ENCODE data around the gene CELSR1. TPM values are rescaled to one million over a fixed set of nuclear protein-coding genes. Genes with fewer than 3 reads are reported as not detected.

Gene CELSR1
- polyA plus RNA-seq, 1 experiment = 1.0 TPM

DNA sequence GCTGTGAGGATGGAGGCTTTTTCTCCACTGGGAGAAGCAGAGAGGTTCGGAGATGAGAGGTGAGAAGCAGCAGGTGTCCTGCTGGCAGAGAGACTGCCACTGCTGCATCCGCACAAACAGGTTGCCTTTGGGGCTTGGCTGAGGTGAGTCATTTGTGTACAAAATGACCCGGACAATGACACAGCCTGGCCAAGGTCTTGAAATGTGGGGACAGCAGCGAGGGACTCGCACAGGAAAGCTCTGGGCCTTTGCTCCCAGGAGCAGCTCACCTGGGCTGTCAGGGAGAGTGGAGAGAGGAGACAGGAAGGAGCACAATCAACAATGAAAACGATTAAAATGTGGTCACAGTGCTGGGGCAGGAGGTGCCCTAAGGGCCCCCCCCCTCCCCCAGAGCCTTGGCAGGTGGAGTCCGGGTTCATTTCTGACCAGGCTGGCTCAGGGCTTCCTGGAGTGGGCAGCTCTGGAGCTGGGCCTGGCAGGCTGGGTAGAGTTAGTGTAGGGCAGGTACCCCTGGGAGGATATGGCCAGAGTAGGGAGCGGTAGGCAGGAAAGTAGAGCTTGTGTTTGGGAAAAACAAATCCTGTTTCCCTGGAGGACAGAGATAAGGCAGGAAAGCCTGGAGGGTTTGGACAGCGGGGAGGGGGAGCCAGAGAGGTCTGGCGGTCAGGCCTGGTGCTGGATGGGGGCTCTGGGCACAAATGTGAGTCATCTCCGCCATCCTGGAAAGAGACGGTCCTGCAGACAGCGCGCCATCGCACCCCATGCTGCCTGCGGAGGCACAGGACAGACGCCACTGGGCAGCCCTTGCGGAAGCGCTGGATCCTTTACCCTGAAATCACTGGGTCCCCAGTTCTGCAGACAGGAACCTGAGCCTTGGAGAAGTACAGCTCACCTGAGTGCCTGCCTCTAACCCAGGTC is 37.8 kb upstream of the CELSR1 start:
- DNase-seq (ENCODE audit: low read depth) = no peak
- H3K4me3 ChIP-seq (ENCODE audit: low read depth, low read length) = no peak overlapping the region
- POLR2A ChIA-PET = no interaction called here
- no peaks in the 10 kb centered on the region for H3K36me3 ChIP-seq (ENCODE audit: control insufficient read depth, insufficient read depth, low read length)
- TF ChIP-seq, protein P1, sequence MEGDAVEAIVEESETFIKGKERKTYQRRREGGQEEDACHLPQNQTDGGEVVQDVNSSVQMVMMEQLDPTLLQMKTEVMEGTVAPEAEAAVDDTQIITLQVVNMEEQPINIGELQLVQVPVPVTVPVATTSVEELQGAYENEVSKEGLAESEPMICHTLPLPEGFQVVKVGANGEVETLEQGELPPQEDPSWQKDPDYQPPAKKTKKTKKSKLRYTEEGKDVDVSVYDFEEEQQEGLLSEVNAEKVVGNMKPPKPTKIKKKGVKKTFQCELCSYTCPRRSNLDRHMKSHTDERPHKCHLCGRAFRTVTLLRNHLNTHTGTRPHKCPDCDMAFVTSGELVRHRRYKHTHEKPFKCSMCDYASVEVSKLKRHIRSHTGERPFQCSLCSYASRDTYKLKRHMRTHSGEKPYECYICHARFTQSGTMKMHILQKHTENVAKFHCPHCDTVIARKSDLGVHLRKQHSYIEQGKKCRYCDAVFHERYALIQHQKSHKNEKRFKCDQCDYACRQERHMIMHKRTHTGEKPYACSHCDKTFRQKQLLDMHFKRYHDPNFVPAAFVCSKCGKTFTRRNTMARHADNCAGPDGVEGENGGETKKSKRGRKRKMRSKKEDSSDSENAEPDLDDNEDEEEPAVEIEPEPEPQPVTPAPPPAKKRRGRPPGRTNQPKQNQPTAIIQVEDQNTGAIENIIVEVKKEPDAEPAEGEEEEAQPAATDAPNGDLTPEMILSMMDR (IDR thresholded peaks at IDR 0.05; ENCODE audit: insufficient read depth, low read depth, low read length) = no peak
- CTCF ChIA-PET = interaction anchor here (1.4 kb wide), 1 partner anchor 12 kb away, joined by 6 read pairs; no protein-coding TSS in a partner anchor
- no peaks in the 10 kb centered on the region for H3K27me3 ChIP-seq (ENCODE audit: control insufficient read depth, insufficient read depth, low read length)

DNA sequence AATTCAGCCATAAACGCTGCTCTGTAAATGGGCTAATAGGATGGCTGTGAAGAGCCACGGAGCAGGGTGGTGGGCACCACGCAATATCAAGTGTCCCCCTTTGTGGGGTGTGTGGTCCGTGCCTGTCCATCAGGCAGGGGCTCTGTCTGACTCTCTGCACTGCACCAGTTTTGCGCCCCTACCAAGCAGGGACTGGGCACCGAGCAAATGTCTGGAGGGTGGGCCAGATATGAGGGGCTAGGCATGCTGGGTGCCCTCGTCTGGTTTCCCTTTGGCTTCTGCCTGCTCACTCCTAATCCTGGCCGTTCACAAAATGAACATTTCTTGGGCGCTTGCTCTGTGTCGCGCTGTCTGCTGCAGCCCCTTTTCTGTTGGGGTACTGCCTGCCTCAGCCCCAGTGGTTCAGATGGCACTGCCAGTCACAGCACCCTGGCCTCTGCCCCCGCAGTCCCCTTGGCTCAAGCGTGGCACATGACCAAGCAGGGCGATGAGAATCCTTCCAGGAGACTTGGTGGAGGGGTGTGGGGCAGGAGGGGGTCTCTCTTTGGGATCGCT is 37.1 kb upstream of the CELSR1 start:
- ChIA-PET CTCF (no interaction called here), POLR2A (no interaction called here)
- Histone ChIP-seq H3K27me3 (ENCODE audit: control insufficient read depth, insufficient read depth, low read length) (no peaks in the 10 kb centered on the region), H3K36me3 (ENCODE audit: control insufficient read depth, insufficient read depth, low read length) (no peaks in the 10 kb centered on the region), H3K4me3 (ENCODE audit: low read depth, low read length) (no peak overlapping the region)
- no peak for DNase-seq (ENCODE audit: low read depth)
- TF ChIP-seq, protein P1 (IDR thresholded peaks at IDR 0.05; ENCODE audit: insufficient read depth, low read depth, low read length) = no peak

DNA sequence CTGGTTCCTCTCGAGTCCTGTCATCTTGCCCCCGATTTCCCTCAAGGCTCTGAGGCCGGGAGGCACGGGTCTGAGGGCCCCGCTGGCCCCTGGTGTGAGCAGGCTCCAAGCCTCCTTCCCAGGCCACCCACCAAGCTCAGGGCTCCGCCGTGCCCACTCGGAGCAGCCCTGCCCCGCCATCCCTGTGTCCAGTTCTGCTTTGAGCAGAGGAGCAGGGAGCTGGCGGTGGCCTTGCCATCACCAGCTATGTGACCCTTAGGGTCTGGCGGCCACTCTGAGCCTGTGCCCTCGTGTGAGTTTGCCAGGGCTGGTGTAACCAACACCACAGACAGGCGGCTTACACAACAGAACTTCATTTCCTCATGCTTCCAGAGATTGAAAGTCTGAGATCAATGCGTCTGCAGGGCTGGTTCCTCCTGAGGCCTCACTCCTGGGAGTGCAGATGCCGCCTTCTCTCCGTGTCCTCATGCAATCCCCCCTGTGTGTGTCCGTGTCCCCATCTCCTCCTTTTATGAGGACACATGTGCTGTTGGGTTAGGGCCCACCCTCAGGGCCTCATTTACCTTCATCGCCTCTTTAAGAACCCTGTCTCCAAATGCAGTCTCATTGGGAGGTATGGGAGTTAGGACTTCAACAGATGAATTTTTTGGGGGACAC is 36.5 kb upstream of the CELSR1 start:
- DNase-seq (ENCODE audit: low read depth) = no peak
- Histone ChIP-seq H3K27me3 (ENCODE audit: control insufficient read depth, insufficient read depth, low read length) (no peaks in the 10 kb centered on the region), H3K4me3 (ENCODE audit: low read depth, low read length) (no peak overlapping the region), H3K36me3 (ENCODE audit: control insufficient read depth, insufficient read depth, low read length) (no peaks in the 10 kb centered on the region)
- ChIA-PET POLR2A (no interaction called here), CTCF (no interaction called here)
- TF ChIP-seq, protein P1 (IDR thresholded peaks at IDR 0.05; ENCODE audit: insufficient read depth, low read depth, low read length) = no peak

DNA sequence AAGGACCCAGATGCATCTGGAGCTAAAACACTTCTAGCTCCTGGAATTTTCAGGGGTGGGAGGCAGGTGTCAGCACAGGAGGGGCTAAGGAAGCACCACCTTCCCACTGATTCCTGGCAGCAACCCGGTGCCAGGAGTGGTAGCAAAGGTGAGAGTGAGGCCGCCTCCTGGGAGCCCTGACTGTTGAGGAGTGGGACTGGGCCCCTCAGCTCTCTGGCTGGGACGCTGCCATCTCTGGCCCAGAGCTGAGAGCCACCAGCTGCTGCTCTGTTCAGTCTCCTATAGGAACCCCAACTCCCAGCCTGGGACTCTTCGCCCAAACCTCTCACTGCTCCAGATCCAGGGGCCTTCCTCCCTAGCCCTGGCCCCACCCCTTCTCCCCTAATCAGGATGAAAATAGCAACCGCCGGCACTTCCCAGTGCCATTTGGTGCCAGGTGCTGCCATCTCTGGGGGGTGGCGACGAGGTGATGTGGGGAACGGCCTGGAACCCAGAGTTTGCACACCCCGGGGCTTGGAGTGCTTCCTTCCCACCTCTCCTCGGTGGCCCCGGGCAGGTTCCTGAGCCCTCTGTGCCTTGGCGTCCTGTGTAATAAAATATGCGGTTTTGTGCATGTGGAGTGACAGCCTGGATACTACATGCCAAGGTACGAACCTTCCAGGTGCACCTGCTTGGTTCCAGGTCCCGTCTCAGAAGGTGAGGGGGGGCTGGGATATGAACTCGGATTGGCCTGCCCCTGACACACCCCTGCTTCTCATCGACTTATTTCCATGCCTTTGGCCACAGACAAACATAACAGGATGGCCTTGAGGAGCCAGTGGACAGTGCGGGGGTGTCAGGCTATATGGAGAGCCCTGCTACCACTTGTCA is 35.7 kb upstream of the CELSR1 start:
- ChIA-PET POLR2A (no interaction called here), CTCF (interaction anchor here (1.4 kb wide), 1 partner anchor 10 kb away, joined by 8 read pairs; no protein-coding TSS in a partner anchor)
- TF ChIP-seq, protein P1 (IDR thresholded peaks at IDR 0.05; ENCODE audit: insufficient read depth, low read depth, low read length) = no peak

More for the DNA sequence above, 35.7 kb upstream of the CELSR1 start:
- Histone ChIP-seq H3K4me3 (ENCODE audit: low read depth, low read length) (no peak overlapping the region), H3K36me3 (ENCODE audit: control insufficient read depth, insufficient read depth, low read length) (no peaks in the 10 kb centered on the region), H3K27me3 (ENCODE audit: control insufficient read depth, insufficient read depth, low read length) (no peaks in the 10 kb centered on the region)
- DNase-seq (ENCODE audit: low read depth) = no peak
